Hepatocyte (in vitro differentiated cells): ENCODE data around the gene TNFRSF4. TPM values are rescaled to one million over a fixed set of nuclear protein-coding genes. Genes with fewer than 3 reads are reported as not detected.

Experiments used
- DNase-seq: peaks from one replicate; pipeline ENCODE4 v3.0.0-alpha.2; 2016; ENCODE audit warnings: low spot score
- H2AFZ ChIP-seq: fragments of 200-600 bp; sonication (generic); 2 replicates; pipeline ENCODE4 v1.6.0; 2016; ENCODE audit warnings: antibody characterized with exemption, mild to moderate bottlenecking
- H3K27ac ChIP-seq: fragments of 200-600 bp; sonication (generic); 2 replicates; pipeline ENCODE4 v1.5.1; 2016; ENCODE audit warnings: mild to moderate bottlenecking
- H3K27me3 ChIP-seq: fragments of 200-600 bp; sonication (generic); 2 replicates; pipeline ENCODE4 v1.6.1; 2016
- H3K36me3 ChIP-seq: fragments of 200-600 bp; sonication (generic); replicated peaks from 2 replicates; pipeline ENCODE4 v1.5.1; 2016; ENCODE audit warnings: low read depth; ENCODE audit not compliant: insufficient read depth
- H3K4me1 ChIP-seq: fragments of 200-600 bp; sonication (generic); 2 replicates; pipeline ENCODE4 v1.5.1; 2016; ENCODE audit warnings: mild to moderate bottlenecking, moderate library complexity; ENCODE audit not compliant: insufficient read depth
- H3K4me2 ChIP-seq: fragments of 200-600 bp; sonication (generic); 2 replicates; pipeline ENCODE4 v1.6.0; 2016
- H3K4me3 ChIP-seq: fragments of 200-600 bp; sonication (generic); 2 replicates; pipeline ENCODE4 v1.5.1; 2016; ENCODE audit warnings: mild to moderate bottlenecking
- H3K79me2 ChIP-seq: fragments of 200-600 bp; sonication (generic); 2 replicates; pipeline ENCODE4 v1.6.0; 2017; ENCODE audit warnings: mild to moderate bottlenecking
- H3K9me2 ChIP-seq: fragments of 200-600 bp; sonication (generic); replicated peaks from 2 replicates; pipeline ENCODE4 v1.6.0; 2017; ENCODE audit warnings: mild to moderate bottlenecking; ENCODE audit not compliant: insufficient read depth
- H3K9me3 ChIP-seq: fragments of 200-600 bp; sonication (generic); 2 replicates; pipeline ENCODE4 v1.5.1; 2016; ENCODE audit warnings: low read depth, mild to moderate bottlenecking
- H4K20me1 ChIP-seq: fragments of 200-600 bp; sonication (generic); 2 replicates; pipeline ENCODE4 v1.6.0; 2016; ENCODE audit warnings: mild to moderate bottlenecking; ENCODE audit not compliant: insufficient read depth, poor library complexity, severe bottlenecking
- CTCF ChIP-seq: fragments of 200-600 bp; sonication (generic); IDR thresholded peaks from 2 replicates; pipeline ENCODE4 v1.5.1; 2016; ENCODE audit warnings: antibody characterized with exemption, mild to moderate bottlenecking; ENCODE audit not compliant: poor library complexity
- EZH2 ChIP-seq: fragments of 200-600 bp; sonication (generic); IDR thresholded peaks from 2 replicates; pipeline ENCODE4 v1.6.1; 2016; ENCODE audit warnings: antibody characterized with exemption, mild to moderate bottlenecking, borderline replicate concordance
- EZH2phosphoT487 ChIP-seq: fragments of 200-600 bp; sonication (generic); IDR thresholded peaks from one replicate; pipeline ENCODE4 v1.6.1; 2018; ENCODE audit warnings: antibody characterized with exemption, mild to moderate bottlenecking, low read depth, moderate library complexity; ENCODE audit not compliant: unreplicated experiment, severe bottlenecking
- WGBS: methylation state at CpG from one replicate; pipeline ENCODE4 v1.1.6; 2016; ENCODE audit warnings: low lambda C conversion rate; ENCODE audit errors: missing lambda C conversion rate; 5-methylcytosine and 5-hydroxymethylcytosine counted together
- polyA plus RNA-seq: library from polyadenylated mRNA; unstranded; fragments of >200 nt; fragmentation: Nextera tagmentation; extraction: Ambion mirVana; gene quantifications from 2 replicates; pipeline ENCODE4 v1.2.1, GENCODE V29; 2016
- total RNA-seq: library from RNA; depleted of rRNA; stranded (reverse); fragments of >200 nt; gene quantifications from 2 replicates; pipeline ENCODE4 v1.2.3, GENCODE V29; 2014

TNFRSF4 gene
- total and polyA plus RNA-seq, 2 experiments from 2014 or later: not detected

- H3K36me3 ChIP-seq: no peaks in the 10 kb centered on the region
- H3K4me1 ChIP-seq: peaks cover 17% of the 10 kb centered on the region
- peak within 1 kb of the TSS; percentile 77 for H3K4me2 ChIP-seq
- H3K9me3 ChIP-seq: no peaks in the 10 kb centered on the region
- no peak within 1 kb of the TSS for H3K4me3 ChIP-seq
- H3K27me3 ChIP-seq: peaks cover 23% of the 10 kb centered on the region
- H3K9me2 ChIP-seq: no peaks in the 10 kb centered on the region
- peak within 1 kb of the TSS; percentile 19 for H2AFZ ChIP-seq
- no peaks in the 10 kb centered on the region for H3K79me2 ChIP-seq
- TF ChIP-seq EZH2 (no peak), EZH2phosphoT487 (no peak), CTCF (no peak)
- WGBS: 21% methylated on average over 45 of the region's 49 CpGs
- DNase-seq: no peak
- H4K20me1 ChIP-seq: no peaks in the 10 kb centered on the region
- no peak within 1 kb of the TSS for H3K27ac ChIP-seq
Observed at GRCh38 chr1:1206376-1206965, 7.5 kb downstream of the TNFRSF4 start, which contains the start of gene TNFRSF18. TNFRSF18 (minus strand) TSS chr1:1206592; CDS start chr1:1206571, 21 bp downstream.

- Histone ChIP-seq H4K20me1 (no peaks in the 10 kb centered on the region), H3K27me3 (peaks cover 23% of the 10 kb centered on the region), H3K27ac (no peak overlapping the region), H3K36me3 (no peaks in the 10 kb centered on the region), H3K4me3 (no peak overlapping the region), H3K9me2 (no peaks in the 10 kb centered on the region), H2AFZ (no peak overlapping the region), H3K9me3 (no peaks in the 10 kb centered on the region), H3K79me2 (no peaks in the 10 kb centered on the region), H3K4me1 (peaks cover 17% of the 10 kb centered on the region), H3K4me2 (peak overlapping the region; percentile 77)
- TF ChIP-seq EZH2: no peak
- no peak for TF ChIP-seq CTCF
- no peak for TF ChIP-seq EZH2phosphoT487
- 42% methylated on average over 27 of the region's 31 CpGs for WGBS
- DNase-seq: no peak
Observed at GRCh38 chr1:1205769-1206375, 8.1 kb downstream of the TNFRSF4 start.

GRCh38 chr1:1204998-1205768, 8.8 kb downstream of the TNFRSF4 start:
- peaks cover 17% of the 10 kb centered on the region for H3K4me1 ChIP-seq
- no peak overlapping the region for H3K27ac ChIP-seq
- no peak overlapping the region for H2AFZ ChIP-seq
- WGBS: 83% methylated on average over 18 of the region's 19 CpGs
- H3K27me3 ChIP-seq: peaks cover 23% of the 10 kb centered on the region
- no peaks in the 10 kb centered on the region for H3K79me2 ChIP-seq
- no peaks in the 10 kb centered on the region for H3K36me3 ChIP-seq
- no peak overlapping the region for H3K4me3 ChIP-seq
- no peaks in the 10 kb centered on the region for H3K9me3 ChIP-seq
- no peaks in the 10 kb centered on the region for H4K20me1 ChIP-seq
- no peak for DNase-seq
- H3K4me2 ChIP-seq: no peak overlapping the region
- no peaks in the 10 kb centered on the region for H3K9me2 ChIP-seq
- no peak for TF ChIP-seq CTCF
- TF ChIP-seq EZH2: no peak
- no peak for TF ChIP-seq EZH2phosphoT487
